Mesenchymal stem cell (in vitro differentiated cells and primary cell): Measurements from ENCODE around the gene RERG.

ENCODE experiments used
- DNase-seq: peaks from one replicate; pipeline ENCODE4 v3.0.0-alpha.2; 2013
- H2AFZ ChIP-seq: one replicate; pipeline ENCODE4 v1.6.1; 2013; ENCODE audit warnings: low read depth, mild to moderate bottlenecking, control low read depth, inconsistent platforms, low read length, moderate library complexity
- H2AK5ac ChIP-seq: 2 replicates; pipeline ENCODE4 v1.6.1; 2013; ENCODE audit warnings: low read length, moderate library complexity, mild to moderate bottlenecking, inconsistent platforms; ENCODE audit not compliant: severe bottlenecking
- H2BK120ac ChIP-seq: one replicate; pipeline ENCODE4 v1.6.1; 2013; ENCODE audit warnings: low read depth, mild to moderate bottlenecking, inconsistent platforms, low read length, moderate library complexity
- H2BK12ac ChIP-seq, 2 experiments: one replicate each; pipeline ENCODE4 v1.6.1; 2013; ENCODE audit warnings: inconsistent platforms in 2 of 2, low read length in 2 of 2, mild to moderate bottlenecking in 2 of 2, moderate library complexity in 2 of 2, control low read depth in 1 of 2
- H2BK15ac ChIP-seq: one replicate; pipeline ENCODE4 v1.6.1; 2013; ENCODE audit warnings: mild to moderate bottlenecking, low read depth, inconsistent platforms; ENCODE audit not compliant: poor library complexity, severe bottlenecking
- H2BK5ac ChIP-seq: 2 replicates; pipeline ENCODE4 v1.6.1; 2013; ENCODE audit warnings: low read depth, mild to moderate bottlenecking, low read length, control low read depth, inconsistent platforms; ENCODE audit not compliant: poor library complexity, severe bottlenecking
- H3K14ac ChIP-seq, 2 experiments: one replicate each; pipeline ENCODE4 v1.6.1; 2013; ENCODE audit warnings: inconsistent platforms in 2 of 2, low read length in 2 of 2, control low read depth in 1 of 2, mild to moderate bottlenecking in 1 of 2, moderate library complexity in 1 of 2
- H3K18ac ChIP-seq, 2 experiments: one replicate each; pipeline ENCODE4 v1.6.1; 2013; ENCODE audit warnings: inconsistent platforms in 2 of 2, low read length in 2 of 2, control low read depth in 1 of 2, low read depth in 1 of 2, mild to moderate bottlenecking in 1 of 2
- H3K23ac ChIP-seq, 2 experiments: one replicate each; pipeline ENCODE4 v1.6.1; 2013; ENCODE audit warnings: inconsistent platforms in 2 of 2, low read length in 2 of 2, mild to moderate bottlenecking in 2 of 2, moderate library complexity in 2 of 2, control low read depth in 1 of 2
- H3K27ac ChIP-seq: 2 replicates; pipeline ENCODE4 v1.5.1; 2013; ENCODE audit warnings: mild to moderate bottlenecking, moderate library complexity, low read length, control low read depth, inconsistent platforms; ENCODE audit not compliant: poor library complexity, severe bottlenecking
- H3K27me3 ChIP-seq, 2 experiments: 2 replicates each; pipeline versions ENCODE4 v1.6.1 to v1.7.0; 2013; ENCODE audit warnings: low read length in 2 of 2, mild to moderate bottlenecking in 2 of 2, moderate library complexity in 2 of 2, control low read depth in 1 of 2, inconsistent platforms in 1 of 2; ENCODE audit not compliant: control insufficient read depth in 1 of 2, insufficient read depth in 1 of 2
- H3K36me3 ChIP-seq, 2 experiments: 2 replicates each; pipeline versions ENCODE4 v1.6.1 to v1.7.0; 2013; ENCODE audit warnings: low read length in 2 of 2, control low read depth in 1 of 2, inconsistent platforms in 1 of 2, low read depth in 1 of 2, mild to moderate bottlenecking in 1 of 2; ENCODE audit not compliant: insufficient read depth in 2 of 2, control insufficient read depth in 1 of 2
- H3K4ac ChIP-seq, 2 experiments: one replicate each; pipeline ENCODE4 v1.6.1; 2013; ENCODE audit warnings: inconsistent platforms in 2 of 2, low read length in 2 of 2, mild to moderate bottlenecking in 2 of 2, moderate library complexity in 2 of 2, control low read depth in 1 of 2, low read depth in 1 of 2
- H3K4me1 ChIP-seq: 2 replicates; pipeline ENCODE4 v1.6.1; 2013; ENCODE audit warnings: low read depth, low read length, control low read depth; ENCODE audit not compliant: control insufficient read depth, insufficient read depth
- H3K4me2 ChIP-seq: 2 replicates; pipeline ENCODE4 v1.6.1; 2013; ENCODE audit warnings: low read length, mild to moderate bottlenecking, inconsistent platforms; ENCODE audit not compliant: poor library complexity, severe bottlenecking
- H3K4me3 ChIP-seq, 2 experiments: 2 replicates each; pipeline versions ENCODE4 v1.5.1 to v1.7.0; 2013; ENCODE audit warnings: low read length in 2 of 2, mild to moderate bottlenecking in 2 of 2, control low read depth in 1 of 2, low read depth in 1 of 2; ENCODE audit not compliant: insufficient read depth in 1 of 2
- H3K79me1 ChIP-seq: replicated peaks from 2 replicates; pipeline ENCODE4 v1.6.1; 2013; ENCODE audit warnings: mild to moderate bottlenecking, control low read depth, low read length, inconsistent platforms; ENCODE audit not compliant: poor library complexity, severe bottlenecking
- H3K9ac ChIP-seq: 2 replicates; pipeline ENCODE4 v1.7.0; 2013; ENCODE audit warnings: mild to moderate bottlenecking, low read length, moderate library complexity
- H3K9me3 ChIP-seq: 2 replicates; pipeline ENCODE4 v1.7.0; 2013; ENCODE audit warnings: mild to moderate bottlenecking, low read length; ENCODE audit not compliant: control insufficient read depth
- H4K8ac ChIP-seq: one replicate; pipeline ENCODE4 v1.6.1; 2013; ENCODE audit warnings: inconsistent platforms, mild to moderate bottlenecking, low read length, moderate library complexity
- H4K91ac ChIP-seq: one replicate; pipeline ENCODE4 v1.6.1; 2013; ENCODE audit warnings: mild to moderate bottlenecking, low read length, inconsistent platforms
- WGBS: methylation state at CpG from one replicate; pipeline ENCODE4 v1.1.7; 2013; ENCODE audit warnings: mixed read lengths; 5-methylcytosine and 5-hydroxymethylcytosine counted together

RERG gene

GRCh38 chr12:15151161-15152091, 69.8 kb downstream of the RERG start:
- no peak overlapping the region for H2BK5ac ChIP-seq
- H3K4me2 ChIP-seq = no peak overlapping the region
- H3K4me3 ChIP-seq = no peak overlapping the region
- H2BK120ac ChIP-seq = no peak overlapping the region
- H2AK5ac ChIP-seq = no peak overlapping the region
- H2BK15ac ChIP-seq = no peak overlapping the region
- H3K14ac ChIP-seq = no peak overlapping the region
- H4K8ac ChIP-seq = no peak overlapping the region
- peak overlapping the region; percentile 54 for H3K9ac ChIP-seq
- 70% methylated on average over 4 of the region's 5 CpGs for WGBS
- no peaks in the 10 kb centered on the region for H3K79me1 ChIP-seq
- H3K4me1 ChIP-seq = no peaks in the 10 kb centered on the region
- DNase-seq = peak; percentile 46
- H3K4ac ChIP-seq = peak overlapping the region in 1 of 2 experiments; percentile 21
- no peak overlapping the region for H3K23ac ChIP-seq
- no peak overlapping the region for H3K18ac ChIP-seq
- peaks cover 0 to 4% of the 10 kb centered on the region in 2 experiments for H3K27me3 ChIP-seq
- H2AFZ ChIP-seq = no peak overlapping the region
- no peak overlapping the region for H2BK12ac ChIP-seq
- H3K27ac ChIP-seq = no peak overlapping the region
- no peaks in the 10 kb centered on the region for H3K36me3 ChIP-seq
- no peak overlapping the region for H4K91ac ChIP-seq
- H3K9me3 ChIP-seq = no peaks in the 10 kb centered on the region

- peaks cover 0 to 4% of the 10 kb centered on the region in 2 experiments for H3K27me3 ChIP-seq
These were observed 74.6 kb downstream of the RERG start for GRCh38 chr12:15146585-15146984.

DNA sequence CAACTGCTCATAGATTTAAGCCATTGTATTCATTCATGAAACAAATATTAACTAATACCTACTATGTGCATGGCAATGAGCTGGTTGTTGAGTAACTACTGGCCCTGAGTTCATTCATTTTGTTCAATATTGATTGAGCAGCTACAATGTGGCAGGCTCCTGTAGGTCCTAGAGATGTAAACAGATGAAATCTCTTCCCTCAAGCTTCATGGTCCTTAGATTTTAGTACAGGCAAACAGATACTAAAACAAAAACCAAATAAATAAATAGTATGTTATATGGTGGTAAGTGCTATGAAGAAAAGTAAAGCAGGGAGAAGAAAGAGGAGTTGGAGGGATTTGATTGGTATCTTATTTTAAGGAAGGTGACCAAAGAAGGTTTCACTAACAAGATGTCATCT, 77.8 kb downstream of the RERG start:
- Histone ChIP-seq H3K4me3 (no peak overlapping the region), H2BK15ac (no peak overlapping the region), H2AK5ac (no peak overlapping the region), H2AFZ (no peak overlapping the region), H3K9me3 (no peaks in the 10 kb centered on the region), H3K4ac (no peak overlapping the region), H3K36me3 (no peaks in the 10 kb centered on the region), H3K9ac (no peak overlapping the region), H3K27ac (no peak overlapping the region), H3K4me2 (no peak overlapping the region), H3K27me3 (no peaks in the 10 kb centered on the region), H3K4me1 (no peaks in the 10 kb centered on the region), H3K14ac (no peak overlapping the region), H4K8ac (no peak overlapping the region), H4K91ac (no peak overlapping the region), H2BK120ac (no peak overlapping the region), H3K18ac (no peak overlapping the region), H3K23ac (no peak overlapping the region), H2BK12ac (no peak overlapping the region), H2BK5ac (no peak overlapping the region), H3K79me1 (no peaks in the 10 kb centered on the region)
- no peak for DNase-seq

More at GRCh38 chr12:15146585-15146984, 74.6 kb downstream of the RERG start:
- Histone ChIP-seq H2BK5ac (no peak overlapping the region), H3K27ac (no peak overlapping the region), H2AK5ac (no peak overlapping the region), H3K9ac (no peak overlapping the region), H3K79me1 (no peaks in the 10 kb centered on the region), H3K4ac (no peak overlapping the region), H4K8ac (no peak overlapping the region), H3K36me3 (no peaks in the 10 kb centered on the region), H4K91ac (no peak overlapping the region), H2AFZ (no peak overlapping the region), H3K18ac (no peak overlapping the region), H3K9me3 (no peaks in the 10 kb centered on the region), H3K4me3 (no peak overlapping the region), H2BK120ac (no peak overlapping the region), H3K23ac (no peak overlapping the region), H3K14ac (no peak overlapping the region), H2BK15ac (no peak overlapping the region), H3K4me1 (no peaks in the 10 kb centered on the region), H3K4me2 (no peak overlapping the region), H2BK12ac (no peak overlapping the region)
- peak; percentile 56 for DNase-seq
- 63% methylated on average over 3 of the region's 3 CpGs for WGBS

GRCh38 chr12:15142711-15143110, 78.5 kb downstream of the RERG start:
- no peaks in the 10 kb centered on the region for H3K4me1 ChIP-seq
- no peak overlapping the region for H4K8ac ChIP-seq
- no peak overlapping the region for H3K23ac ChIP-seq
- no peak overlapping the region for H3K14ac ChIP-seq
- H3K4me2 ChIP-seq = no peak overlapping the region
- H2BK15ac ChIP-seq = no peak overlapping the region
- H3K4ac ChIP-seq = no peak overlapping the region
- no peaks in the 10 kb centered on the region for H3K9me3 ChIP-seq
- 100% methylated on average over 2 of the region's 2 CpGs for WGBS
- H3K9ac ChIP-seq = no peak overlapping the region
- H3K18ac ChIP-seq = no peak overlapping the region
- H3K27ac ChIP-seq = no peak overlapping the region
- H3K27me3 ChIP-seq = no peaks in the 10 kb centered on the region
- H2AFZ ChIP-seq = no peak overlapping the region
- H3K4me3 ChIP-seq = no peak overlapping the region
- H4K91ac ChIP-seq = no peak overlapping the region
- H2BK5ac ChIP-seq = no peak overlapping the region
- H3K79me1 ChIP-seq = no peaks in the 10 kb centered on the region
- DNase-seq = no peak
- H2BK120ac ChIP-seq = no peak overlapping the region
- no peaks in the 10 kb centered on the region for H3K36me3 ChIP-seq
- H2AK5ac ChIP-seq = no peak overlapping the region
- H2BK12ac ChIP-seq = no peak overlapping the region
